Ishikawa (cell line): ENCODE measurements around the gene RIMBP2.

Source experiments
- CEBPB ChIP-seq: IDR thresholded peaks from 2 replicates; pipeline ENCODE4 v1.6.1; 2012
- CREB1 ChIP-seq: IDR thresholded peaks from 2 replicates; pipeline ENCODE4 v1.6.1; 2012; ENCODE audit warnings: low read depth
- EGR1 ChIP-seq: IDR thresholded peaks from 2 replicates; pipeline ENCODE4 v1.6.1; 2012
- EP300 ChIP-seq: IDR thresholded peaks from 2 replicates; pipeline ENCODE4 v1.6.1; 2012; ENCODE audit warnings: borderline replicate concordance
- FOXM1 ChIP-seq: IDR thresholded peaks from 2 replicates; pipeline ENCODE4 v1.6.1; 2012; ENCODE audit warnings: low read depth, borderline replicate concordance
- MAX ChIP-seq: IDR thresholded peaks from 2 replicates; pipeline ENCODE4 v1.6.1; 2012
- NFIC ChIP-seq: IDR thresholded peaks from 2 replicates; pipeline ENCODE4 v1.6.1; 2012
- RAD21 ChIP-seq: IDR thresholded peaks from 2 replicates; pipeline ENCODE4 v1.6.1; 2012; ENCODE audit warnings: low read depth
- TAF1 ChIP-seq: IDR thresholded peaks from 2 replicates; pipeline ENCODE4 v1.6.1; 2012; ENCODE audit warnings: low read depth, mild to moderate bottlenecking
- TCF12 ChIP-seq: IDR thresholded peaks from 2 replicates; pipeline ENCODE4 v1.6.1; 2012; ENCODE audit warnings: low read depth
- TEAD4 ChIP-seq: IDR thresholded peaks from 2 replicates; pipeline ENCODE4 v1.6.1; 2012
- YY1 ChIP-seq: IDR thresholded peaks from 2 replicates; pipeline ENCODE4 v1.6.1; 2012; ENCODE audit warnings: low read depth
- TF ChIP-seq, protein P1 (sequence below): IDR thresholded peaks from 2 replicates; pipeline ENCODE4 v1.6.1; 2012; ENCODE audit warnings: low read depth, mild to moderate bottlenecking
- TF ChIP-seq, protein P2 (sequence below): IDR thresholded peaks from 2 replicates; pipeline ENCODE4 v1.6.1; 2012

DNA sequence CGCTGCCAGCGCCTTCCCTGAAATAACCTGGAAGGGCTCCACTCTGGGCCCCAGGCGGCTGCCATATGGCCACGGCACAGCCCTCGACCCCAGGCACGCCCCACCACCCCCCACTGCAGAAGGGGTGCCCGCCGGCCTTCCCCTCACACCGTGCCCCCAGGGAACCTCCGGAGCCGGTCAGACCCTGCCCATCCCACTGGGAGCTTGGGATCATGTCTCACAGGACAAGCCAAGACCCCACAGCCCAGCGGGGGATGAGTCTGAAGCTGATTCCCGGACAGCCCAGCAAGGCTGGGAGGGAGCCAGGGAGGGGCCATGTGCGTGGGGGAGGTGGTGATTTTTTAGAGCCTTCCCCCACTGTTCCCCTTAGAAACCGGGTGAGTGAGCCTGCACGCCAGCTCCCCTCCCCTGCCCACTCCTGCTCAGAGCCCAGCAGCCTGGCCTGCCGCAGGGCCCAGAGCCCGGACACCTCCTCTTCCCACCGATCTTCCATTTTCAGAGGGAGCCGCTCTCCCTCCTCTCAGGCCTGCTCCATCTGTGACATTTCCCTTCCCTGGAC lies 1.4 kb downstream of the RIMBP2 start:
- no peak for TF ChIP-seq MAX
- no peak for TF ChIP-seq CEBPB
- TF ChIP-seq, protein P1, sequence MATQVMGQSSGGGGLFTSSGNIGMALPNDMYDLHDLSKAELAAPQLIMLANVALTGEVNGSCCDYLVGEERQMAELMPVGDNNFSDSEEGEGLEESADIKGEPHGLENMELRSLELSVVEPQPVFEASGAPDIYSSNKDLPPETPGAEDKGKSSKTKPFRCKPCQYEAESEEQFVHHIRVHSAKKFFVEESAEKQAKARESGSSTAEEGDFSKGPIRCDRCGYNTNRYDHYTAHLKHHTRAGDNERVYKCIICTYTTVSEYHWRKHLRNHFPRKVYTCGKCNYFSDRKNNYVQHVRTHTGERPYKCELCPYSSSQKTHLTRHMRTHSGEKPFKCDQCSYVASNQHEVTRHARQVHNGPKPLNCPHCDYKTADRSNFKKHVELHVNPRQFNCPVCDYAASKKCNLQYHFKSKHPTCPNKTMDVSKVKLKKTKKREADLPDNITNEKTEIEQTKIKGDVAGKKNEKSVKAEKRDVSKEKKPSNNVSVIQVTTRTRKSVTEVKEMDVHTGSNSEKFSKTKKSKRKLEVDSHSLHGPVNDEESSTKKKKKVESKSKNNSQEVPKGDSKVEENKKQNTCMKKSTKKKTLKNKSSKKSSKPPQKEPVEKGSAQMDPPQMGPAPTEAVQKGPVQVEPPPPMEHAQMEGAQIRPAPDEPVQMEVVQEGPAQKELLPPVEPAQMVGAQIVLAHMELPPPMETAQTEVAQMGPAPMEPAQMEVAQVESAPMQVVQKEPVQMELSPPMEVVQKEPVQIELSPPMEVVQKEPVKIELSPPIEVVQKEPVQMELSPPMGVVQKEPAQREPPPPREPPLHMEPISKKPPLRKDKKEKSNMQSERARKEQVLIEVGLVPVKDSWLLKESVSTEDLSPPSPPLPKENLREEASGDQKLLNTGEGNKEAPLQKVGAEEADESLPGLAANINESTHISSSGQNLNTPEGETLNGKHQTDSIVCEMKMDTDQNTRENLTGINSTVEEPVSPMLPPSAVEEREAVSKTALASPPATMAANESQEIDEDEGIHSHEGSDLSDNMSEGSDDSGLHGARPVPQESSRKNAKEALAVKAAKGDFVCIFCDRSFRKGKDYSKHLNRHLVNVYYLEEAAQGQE = no peak
- no peak for TF ChIP-seq TEAD4
- no peak for TF ChIP-seq RAD21
- no peak for TF ChIP-seq NFIC
- no peak for TF ChIP-seq EP300
- TF ChIP-seq, protein P2, sequence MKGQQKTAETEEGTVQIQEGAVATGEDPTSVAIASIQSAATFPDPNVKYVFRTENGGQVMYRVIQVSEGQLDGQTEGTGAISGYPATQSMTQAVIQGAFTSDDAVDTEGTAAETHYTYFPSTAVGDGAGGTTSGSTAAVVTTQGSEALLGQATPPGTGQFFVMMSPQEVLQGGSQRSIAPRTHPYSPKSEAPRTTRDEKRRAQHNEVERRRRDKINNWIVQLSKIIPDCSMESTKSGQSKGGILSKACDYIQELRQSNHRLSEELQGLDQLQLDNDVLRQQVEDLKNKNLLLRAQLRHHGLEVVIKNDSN = no peak
- TF ChIP-seq CREB1 = no peak
- TF ChIP-seq EGR1 = no peak
- TF ChIP-seq TCF12 = no peak
- TF ChIP-seq TAF1 = no peak
- TF ChIP-seq FOXM1 = no peak
- no peak for TF ChIP-seq YY1
